Measurements from ENCODE around the gene USP14. TPM values are rescaled to one million over a fixed set of nuclear protein-coding genes. Genes with fewer than 3 reads are reported as not detected.

USP14 gene
- total and polyA plus RNA-seq, 10 donors: 13.0 to 43.9 (median 31.0) TPM

GRCh38 chr18:192801-193200 lies 34.4 kb downstream of the USP14 start:
- Histone ChIP-seq H3K27ac (no peak overlapping the region), H3K9me3 (no peaks in the 10 kb centered on the region), H3K36me3 (peaks cover 0 to 55% (median 11%) of the 10 kb centered on the region in 6 donors), H3K4me3 (no peak overlapping the region), H3K4me1 (no peaks in the 10 kb centered on the region), H3K27me3 (replicated peaks in 1 of 7) (no peaks in the 10 kb centered on the region)
- no peak for DNase-seq
- 95 to 97% (median 97%) methylated on average over 7 of the region's 7 CpGs for WGBS, 5 donors
- intact Hi-C loops (cut with DNase I; ENCODE audit: low total_unique reads): no loop called here
- TF ChIP-seq POLR2AphosphoS5 (IDR thresholded peaks at IDR 0.05): no peak
- no peak for TF ChIP-seq POLR2A (IDR thresholded peaks at IDR 0.05)
- no peak for TF ChIP-seq CTCF (IDR thresholded peaks at IDR 0.05 in 8 of 11, conservative IDR thresholded peaks at IDR 0.05 in 3 of 11)

- TF ChIP-seq POLR2A (IDR thresholded peaks at IDR 0.05) (no peak), POLR2AphosphoS5 (IDR thresholded peaks at IDR 0.05) (no peak), CTCF (IDR thresholded peaks at IDR 0.05 in 8 of 11, conservative IDR thresholded peaks at IDR 0.05 in 3 of 11) (no peak)
- no peaks in the 10 kb centered on the region for H3K4me1 ChIP-seq
- WGBS, 5 donors: 96 to 100% (median 97%) methylated on average over 1 of the region's 1 CpG
- no peaks in the 10 kb centered on the region for H3K27me3 ChIP-seq (replicated peaks in 1 of 7)
- H3K27ac ChIP-seq: no peak overlapping the region
- H3K4me3 ChIP-seq: no peak overlapping the region
- no peaks in the 10 kb centered on the region for H3K9me3 ChIP-seq
- peaks cover 0 to 78% (median 30%) of the 10 kb centered on the region in 6 donors for H3K36me3 ChIP-seq
- intact Hi-C loops (cut with DNase I; ENCODE audit: low total_unique reads): no loop called here
- DNase-seq: no peak
Observed at GRCh38 chr18:195651-196050, 37.3 kb downstream of the USP14 start.

GRCh38 chr18:199214-199613 lies 40.9 kb downstream of the USP14 start:
- no peak for DNase-seq
- Histone ChIP-seq H3K9me3 (no peaks in the 10 kb centered on the region), H3K4me1 (no peaks in the 10 kb centered on the region), H3K36me3 (peaks cover 4 to 97% (median 50%) of the 10 kb centered on the region in 6 donors), H3K27ac (no peak overlapping the region), H3K4me3 (no peak overlapping the region), H3K27me3 (replicated peaks in 1 of 7) (no peaks in the 10 kb centered on the region)
- no peak for TF ChIP-seq CTCF (IDR thresholded peaks at IDR 0.05 in 8 of 11, conservative IDR thresholded peaks at IDR 0.05 in 3 of 11)
- TF ChIP-seq POLR2AphosphoS5 (IDR thresholded peaks at IDR 0.05): no peak
- no peak for TF ChIP-seq POLR2A (IDR thresholded peaks at IDR 0.05)
- intact Hi-C loops (cut with DNase I; ENCODE audit: low total_unique reads): no loop called here
- 94 to 98% (median 95%) methylated on average over 3 of the region's 3 CpGs for WGBS, 5 donors

GRCh38 chr18:199768-200167 lies 41.4 kb downstream of the USP14 start:
- H3K9me3 ChIP-seq: no peaks in the 10 kb centered on the region
- H3K27ac ChIP-seq: no peak overlapping the region
- H3K4me3 ChIP-seq: no peak overlapping the region
- TF ChIP-seq POLR2A (IDR thresholded peaks at IDR 0.05) (no peak), CTCF (IDR thresholded peaks at IDR 0.05 in 8 of 11, conservative IDR thresholded peaks at IDR 0.05 in 3 of 11) (no peak), POLR2AphosphoS5 (IDR thresholded peaks at IDR 0.05) (no peak)
- no peak for DNase-seq
- H3K27me3 ChIP-seq (replicated peaks in 1 of 7): no peaks in the 10 kb centered on the region
- intact Hi-C loops (cut with DNase I; ENCODE audit: low total_unique reads): no loop called here
- H3K36me3 ChIP-seq: peaks cover 4 to 97% (median 54%) of the 10 kb centered on the region in 6 donors
- 96 to 100% (median 99%) methylated on average over 2 of the region's 2 CpGs for WGBS, 5 donors
- no peaks in the 10 kb centered on the region for H3K4me1 ChIP-seq

Measured in spleen (tissue), 11 donors.